ENCODE results near the gene LIMD2. TPM values are rescaled to one million over a fixed set of nuclear protein-coding genes. Genes with fewer than 3 reads are reported as not detected.

LIMD2 gene
- total RNA-seq, 6 experiments from 2014 or later, result 2.8 to 9.4 (median 5.2) TPM

DNA sequence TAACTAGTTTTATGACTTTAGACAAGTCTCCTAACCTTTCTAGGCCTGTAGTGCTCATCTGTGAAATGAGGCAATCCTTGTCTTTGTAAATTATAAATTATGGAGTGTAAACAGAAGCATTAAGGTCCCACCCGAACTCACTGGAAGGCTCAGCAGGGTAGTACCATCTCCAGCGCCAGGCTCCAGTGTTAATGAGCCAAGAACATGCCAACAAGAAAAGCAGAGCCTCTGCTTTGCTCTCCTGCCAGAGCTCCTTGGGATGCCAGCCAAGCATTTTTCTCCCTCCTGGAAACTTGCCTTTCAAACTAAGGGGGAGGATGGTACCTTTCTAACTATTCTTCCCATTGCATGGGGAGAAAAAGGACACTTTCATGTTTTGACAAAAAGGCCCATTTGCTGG, 14.9 kb downstream of the LIMD2 start:
- ATAC-seq (no peak), DNase-seq (no peak)
- Histone ChIP-seq H3K36me3 (peaks cover 0 to 59% (median 13%) of the 10 kb centered on the region in 4 donors), H3K9me3 (no peaks in the 10 kb centered on the region), H3K27ac (no peak overlapping the region), H3K4me1 (peaks cover 0 to 10% (median 2%) of the 10 kb centered on the region in 4 donors), H3K4me3 (no peak overlapping the region), H3K27me3 (no peaks in the 10 kb centered on the region)
- 67% methylated on average over 1 of the region's 2 CpGs for WGBS (ENCODE audit: insufficient coverage, low coverage, low lambda C conversion rate, missing lambda C conversion rate)
- intact Hi-C loops (cut with DNase I), result no loop called here
- TF ChIP-seq, protein P1, sequence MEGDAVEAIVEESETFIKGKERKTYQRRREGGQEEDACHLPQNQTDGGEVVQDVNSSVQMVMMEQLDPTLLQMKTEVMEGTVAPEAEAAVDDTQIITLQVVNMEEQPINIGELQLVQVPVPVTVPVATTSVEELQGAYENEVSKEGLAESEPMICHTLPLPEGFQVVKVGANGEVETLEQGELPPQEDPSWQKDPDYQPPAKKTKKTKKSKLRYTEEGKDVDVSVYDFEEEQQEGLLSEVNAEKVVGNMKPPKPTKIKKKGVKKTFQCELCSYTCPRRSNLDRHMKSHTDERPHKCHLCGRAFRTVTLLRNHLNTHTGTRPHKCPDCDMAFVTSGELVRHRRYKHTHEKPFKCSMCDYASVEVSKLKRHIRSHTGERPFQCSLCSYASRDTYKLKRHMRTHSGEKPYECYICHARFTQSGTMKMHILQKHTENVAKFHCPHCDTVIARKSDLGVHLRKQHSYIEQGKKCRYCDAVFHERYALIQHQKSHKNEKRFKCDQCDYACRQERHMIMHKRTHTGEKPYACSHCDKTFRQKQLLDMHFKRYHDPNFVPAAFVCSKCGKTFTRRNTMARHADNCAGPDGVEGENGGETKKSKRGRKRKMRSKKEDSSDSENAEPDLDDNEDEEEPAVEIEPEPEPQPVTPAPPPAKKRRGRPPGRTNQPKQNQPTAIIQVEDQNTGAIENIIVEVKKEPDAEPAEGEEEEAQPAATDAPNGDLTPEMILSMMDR (IDR thresholded peaks at IDR 0.05), result no peak
- TF ChIP-seq POLR2A (IDR thresholded peaks at IDR 0.05), result no peak

DNA sequence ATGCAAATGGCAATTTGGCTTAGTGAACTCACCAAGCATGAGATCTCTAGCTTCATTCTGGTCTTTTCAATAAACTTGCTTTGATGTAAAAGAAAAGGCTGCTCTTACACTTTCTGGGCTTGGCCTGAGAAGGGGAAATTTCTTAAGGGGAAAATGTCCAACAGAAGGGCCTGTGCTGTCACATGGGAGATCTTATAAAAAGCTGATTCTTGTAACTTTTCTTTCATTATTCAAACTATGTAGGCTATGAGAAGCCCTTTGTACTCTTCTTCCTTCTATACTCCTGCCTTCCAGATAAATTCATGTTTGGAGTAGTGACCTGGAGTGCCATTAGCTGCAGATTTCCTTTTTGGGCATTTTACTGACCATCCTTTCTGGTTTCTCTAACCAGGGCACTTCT, 16.9 kb downstream of the LIMD2 start:
- DNase-seq (no peak), ATAC-seq (no peak)
- Histone ChIP-seq H3K27me3 (no peaks in the 10 kb centered on the region), H3K4me1 (peaks cover 0 to 10% (median 2%) of the 10 kb centered on the region in 4 donors), H3K4me3 (no peak overlapping the region), H3K27ac (no peak overlapping the region), H3K9me3 (no peaks in the 10 kb centered on the region), H3K36me3 (peaks cover 0 to 41% (median 4%) of the 10 kb centered on the region in 4 donors)
- TF ChIP-seq, protein P1 (IDR thresholded peaks at IDR 0.05), result no peak
- intact Hi-C loops (cut with DNase I), result no loop called here

DNA sequence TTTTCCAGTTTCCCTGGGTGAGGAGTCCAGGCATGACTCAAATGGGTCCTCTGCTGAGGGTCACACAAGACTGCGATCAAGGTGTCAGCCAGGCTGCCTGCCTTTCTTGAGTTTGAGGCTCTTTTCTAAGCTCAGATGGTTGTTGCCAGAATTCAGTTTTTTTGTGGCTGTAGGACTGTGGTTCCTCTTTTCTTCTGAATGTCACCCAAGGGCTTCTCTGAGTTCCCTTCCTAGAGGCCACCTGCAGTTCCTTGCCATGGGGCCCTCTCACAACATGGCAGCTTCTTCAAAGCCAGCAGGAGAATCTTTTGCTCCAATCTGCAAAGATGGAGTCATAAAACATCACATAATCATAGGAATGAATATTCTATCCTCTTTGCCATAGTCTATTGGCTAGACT, 17.5 kb downstream of the LIMD2 start:
- no peak for ATAC-seq
- intact Hi-C loops (cut with DNase I), result no loop called here
- H3K4me1 ChIP-seq, result peaks cover 0 to 10% (median 2%) of the 10 kb centered on the region in 4 donors
- H3K36me3 ChIP-seq, result peaks cover 0 to 38% (median 4%) of the 10 kb centered on the region in 4 donors
- DNase-seq, result no peak
- WGBS (ENCODE audit: insufficient coverage, low coverage, low lambda C conversion rate, missing lambda C conversion rate), result no CpG with 5 or more reads among the region's 1 CpG
- H3K27ac ChIP-seq, result no peak overlapping the region
- no peaks in the 10 kb centered on the region for H3K9me3 ChIP-seq
- no peaks in the 10 kb centered on the region for H3K27me3 ChIP-seq
- no peak overlapping the region for H3K4me3 ChIP-seq
- TF ChIP-seq, protein P1 (IDR thresholded peaks at IDR 0.05), result no peak

- H3K4me3 ChIP-seq, result no peak overlapping the region
- intact Hi-C loops (cut with DNase I), result no loop called here
- no peaks in the 10 kb centered on the region for H3K27me3 ChIP-seq
- peak; percentile 94 to 97 (median 96) for ATAC-seq
- DNase-seq, result peak; percentile 79 to 86 (median 83)
- no peak for TF ChIP-seq POLR2A (IDR thresholded peaks at IDR 0.05)
- TF ChIP-seq, protein P1 (IDR thresholded peaks at IDR 0.05), result no peak
- H3K4me1 ChIP-seq, result peaks cover 0 to 13% (median 2%) of the 10 kb centered on the region in 4 donors
- H3K27ac ChIP-seq, result no peak overlapping the region
- no peaks in the 10 kb centered on the region for H3K9me3 ChIP-seq
- peaks cover 0 to 36% (median 4%) of the 10 kb centered on the region in 4 donors for H3K36me3 ChIP-seq
- WGBS (ENCODE audit: insufficient coverage, low coverage, low lambda C conversion rate, missing lambda C conversion rate), result 47% methylated on average over 7 of the region's 8 CpGs
Observed at GRCh38 chr17:63681530-63681929, 18.4 kb downstream of the LIMD2 start.

GRCh38 chr17:63680700-63681099, 19.2 kb downstream of the LIMD2 start:
- Histone ChIP-seq H3K4me3 (no peak overlapping the region), H3K27me3 (no peaks in the 10 kb centered on the region), H3K9me3 (no peaks in the 10 kb centered on the region), H3K4me1 (peaks cover 0 to 19% (median 5%) of the 10 kb centered on the region in 4 donors), H3K36me3 (peaks cover 0 to 29% (median 4%) of the 10 kb centered on the region in 4 donors), H3K27ac (no peak overlapping the region)
- DNase-seq (no peak), ATAC-seq (no peak)
- TF ChIP-seq, protein P1 (IDR thresholded peaks at IDR 0.05), result no peak
- TF ChIP-seq POLR2A (IDR thresholded peaks at IDR 0.05), result no peak
- intact Hi-C loops (cut with DNase I), result no loop called here
- 92% methylated on average over 1 of the region's 1 CpG for WGBS (ENCODE audit: insufficient coverage, low coverage, low lambda C conversion rate, missing lambda C conversion rate)
